ENCODE results near the gene SPIN3.
"Not testable (repeated sequence)": the region's sequence is repeated elsewhere in the genome, so short reads cannot be mapped to it uniquely, and the experiment has no call there.

The SPIN3 gene

GRCh38 chrX:56995271-56995994, at the start of gene SPIN3:
Gene SPIN3, minus strand, starts transcription at chrX:56995541. Its CDS starts 594 bp downstream, at chrX:56994947.
- DNase-seq (ENCODE audit: low read depth), result peak; percentile 32

- DNase-seq (ENCODE audit: low read depth), result no peak
Measured at GRCh38 chrX:57044245-57044644, 48.9 kb upstream of the SPIN3 start.

DNA sequence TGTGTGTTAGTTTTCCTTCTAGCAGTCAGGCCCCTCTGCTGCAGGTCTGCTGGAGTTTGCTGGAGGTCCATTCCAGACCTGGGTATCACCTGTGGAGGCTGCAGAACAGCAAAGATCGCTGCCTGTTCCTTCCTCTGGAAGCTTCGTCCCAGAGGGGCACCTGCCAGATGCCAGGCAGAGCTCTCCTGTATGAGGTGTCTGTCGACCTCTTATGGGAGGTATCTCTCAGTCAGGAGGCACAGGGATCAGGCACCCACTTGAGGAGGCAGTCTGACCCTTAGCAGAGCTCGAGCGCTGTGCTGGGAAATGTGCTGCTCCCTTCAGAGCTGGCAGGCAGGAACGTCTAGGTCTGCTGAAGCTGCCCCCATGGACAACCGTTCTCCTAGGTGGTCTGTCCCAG, 41.9 kb upstream of the SPIN3 start:
- not testable (repeated sequence) for DNase-seq (ENCODE audit: low read depth)

DNA sequence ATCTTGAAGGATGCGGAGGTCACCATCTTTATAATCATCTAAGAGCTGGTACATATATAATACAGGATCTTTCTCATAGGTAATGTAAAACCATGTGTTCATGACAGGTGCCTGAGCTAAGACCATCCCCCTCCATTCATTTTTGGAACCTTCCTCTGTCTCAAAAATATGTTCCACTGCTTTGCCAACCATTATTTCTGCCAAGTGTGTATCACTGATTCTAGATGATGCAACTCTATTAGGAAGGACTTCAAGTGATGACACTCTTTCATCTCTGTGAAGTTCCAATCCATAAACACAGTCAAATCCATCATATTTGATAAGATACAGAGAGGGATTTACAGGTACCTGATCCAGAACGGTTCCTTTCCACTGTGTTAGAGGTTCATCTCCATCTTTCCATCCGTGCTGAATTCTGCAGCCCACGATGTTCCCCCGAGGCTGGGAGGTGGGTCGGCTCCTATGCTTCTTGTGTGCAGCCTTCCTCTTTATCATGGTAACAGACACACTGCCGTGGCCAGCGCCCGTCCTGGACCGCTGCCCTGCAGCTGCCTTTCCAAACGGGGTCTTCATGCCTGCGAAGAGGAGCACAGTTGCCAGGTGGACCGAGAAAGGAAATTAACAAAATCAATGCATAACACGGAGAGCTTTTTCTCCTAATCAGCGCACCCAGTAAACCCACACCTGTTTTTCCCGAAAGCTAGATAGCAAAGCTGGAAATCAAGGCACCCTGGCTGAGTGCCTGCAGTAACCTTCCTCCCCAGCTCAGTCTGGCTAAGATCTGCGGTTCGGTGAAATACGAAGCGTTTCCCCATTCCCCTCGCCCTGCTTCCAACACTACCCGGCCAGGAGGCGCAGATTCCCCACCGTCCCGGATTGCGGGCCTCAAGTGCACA, 718 bp downstream of the SPIN3 start:
- no peak for DNase-seq (ENCODE audit: low read depth)

GRCh38 chrX:56987741-56988140, 7.6 kb downstream of the SPIN3 start:
- DNase-seq (ENCODE audit: low read depth), result no peak

GRCh38 chrX:56986138-56986537, 9.2 kb downstream of the SPIN3 start:
- DNase-seq (ENCODE audit: low read depth), result no peak

DNA sequence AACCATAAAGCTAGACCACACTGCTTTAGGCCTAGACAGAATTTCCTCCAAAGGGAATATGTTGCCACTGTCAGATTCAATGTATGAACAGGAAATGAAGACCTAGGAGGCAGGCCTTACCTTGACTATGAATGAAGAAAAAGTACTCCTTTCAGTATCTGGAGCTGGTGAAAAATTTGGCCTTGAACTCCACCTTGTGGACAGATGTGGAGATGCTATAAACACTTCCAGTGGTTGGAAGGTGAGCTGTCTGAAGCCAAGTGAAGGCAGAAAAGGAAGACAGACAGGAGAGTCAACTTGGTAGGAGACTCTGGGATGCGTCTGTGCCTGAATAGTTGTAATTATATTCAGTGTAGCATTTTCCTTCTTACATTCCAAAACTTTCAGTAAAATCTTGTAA, 17.2 kb downstream of the SPIN3 start:
- peak; percentile 34 for DNase-seq (ENCODE audit: low read depth)

GRCh38 chrX:56975611-56976010, 19.7 kb downstream of the SPIN3 start:
- DNase-seq (ENCODE audit: low read depth), result no peak

DNA sequence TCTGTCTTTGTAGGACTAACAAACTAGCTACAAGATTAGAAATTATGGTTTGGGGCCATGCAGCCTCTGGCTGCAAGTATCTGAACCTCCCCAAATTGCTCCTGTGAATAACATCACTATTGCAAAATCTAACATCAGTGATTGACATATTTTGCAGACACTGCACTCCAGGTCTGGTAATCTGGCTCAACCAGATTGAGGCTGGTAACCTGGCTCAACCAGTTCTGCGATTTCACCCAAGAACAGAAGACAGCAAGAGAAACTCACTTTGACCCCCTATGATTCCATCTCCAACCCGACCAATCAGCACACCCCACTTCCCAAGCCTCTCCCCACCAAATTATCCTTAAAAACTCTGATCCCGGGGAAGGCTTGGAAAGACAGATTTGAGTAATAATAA, 20.9 kb downstream of the SPIN3 start:
- no peak for DNase-seq (ENCODE audit: low read depth)

DNA sequence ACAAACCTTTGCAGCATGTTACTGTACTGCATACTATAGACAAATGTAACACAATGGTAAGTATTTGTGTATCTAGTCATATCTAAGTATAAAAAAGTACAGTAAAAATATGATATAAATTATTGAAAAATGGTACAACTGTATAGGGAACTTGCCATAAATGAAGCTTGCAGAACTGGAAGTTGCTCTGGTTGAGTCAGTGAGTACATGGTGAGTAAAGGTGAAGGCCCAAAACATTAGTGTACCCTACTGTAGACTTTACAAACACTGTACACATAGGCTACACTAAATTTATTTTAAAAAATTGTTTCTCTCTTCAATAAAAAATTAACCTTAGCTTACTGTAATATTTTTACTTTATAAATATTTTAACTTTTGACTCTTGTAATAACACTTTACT, 25.8 kb downstream of the SPIN3 start:
- DNase-seq (ENCODE audit: low read depth), result no peak

DNA sequence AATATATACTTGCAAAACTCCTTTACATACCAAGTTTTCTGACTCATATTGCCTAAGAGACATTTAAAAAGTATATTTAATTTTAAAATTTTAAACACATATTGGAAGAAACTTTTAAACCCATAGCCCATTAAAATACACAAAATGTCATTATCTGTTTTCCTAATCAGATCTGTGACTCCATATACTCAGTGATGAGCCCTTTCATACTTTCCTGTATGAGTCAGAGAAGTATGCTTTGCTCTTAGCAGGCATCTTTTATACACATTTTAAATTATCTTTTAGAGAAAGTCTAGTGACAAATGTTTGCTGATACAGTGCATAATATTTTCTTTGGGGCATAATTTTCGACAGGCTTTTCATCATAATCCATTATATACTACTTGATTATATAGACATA, 26.4 kb downstream of the SPIN3 start:
- no peak for DNase-seq (ENCODE audit: low read depth)

GRCh38 chrX:56963377-56963776, 32.0 kb downstream of the SPIN3 start:
- no peak for DNase-seq (ENCODE audit: low read depth)

- DNase-seq (ENCODE audit: low read depth), result no peak
Measured at GRCh38 chrX:56947699-56948098, 47.6 kb downstream of the SPIN3 start.

DNA sequence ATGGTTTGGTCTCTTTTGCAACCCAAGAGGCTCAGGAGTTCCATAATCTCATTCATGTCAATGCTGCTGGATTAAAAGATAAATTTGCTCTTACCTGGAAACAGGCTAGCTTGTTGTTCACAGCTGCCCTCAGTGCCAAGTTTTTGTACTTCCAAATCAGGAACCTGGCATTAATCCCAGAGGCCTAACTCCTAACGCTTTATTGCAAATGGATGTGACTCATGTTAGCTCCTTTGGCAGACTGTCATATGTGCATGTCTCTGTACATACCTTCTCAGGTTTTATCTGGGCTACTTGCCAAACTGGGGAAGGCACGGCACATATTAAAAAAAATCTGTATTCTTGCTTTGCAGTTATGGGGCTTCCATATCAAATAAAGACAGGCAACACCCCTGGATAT, 49.1 kb downstream of the SPIN3 start:
- peak; percentile 25 for DNase-seq (ENCODE audit: low read depth)

DNA sequence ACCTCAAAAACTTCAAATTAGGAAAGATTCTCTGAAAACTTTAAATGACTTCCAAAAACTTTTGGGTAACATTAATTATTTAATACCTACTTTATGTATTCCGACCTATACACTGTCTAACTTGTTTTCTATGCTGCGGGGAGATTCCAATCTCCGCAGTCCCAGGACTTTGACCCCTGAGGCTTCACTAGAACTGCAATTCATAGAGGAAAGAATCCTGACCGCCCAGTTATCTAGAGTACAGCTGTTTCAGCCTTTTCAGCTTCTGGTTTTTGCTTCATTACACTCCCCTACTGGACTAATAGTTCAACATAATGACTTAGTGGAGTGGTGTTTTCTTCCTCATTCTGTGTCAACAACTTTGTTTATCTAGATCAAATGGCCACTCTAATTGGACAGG, 50.1 kb downstream of the SPIN3 start:
- not testable (repeated sequence) for DNase-seq (ENCODE audit: low read depth)

DNA sequence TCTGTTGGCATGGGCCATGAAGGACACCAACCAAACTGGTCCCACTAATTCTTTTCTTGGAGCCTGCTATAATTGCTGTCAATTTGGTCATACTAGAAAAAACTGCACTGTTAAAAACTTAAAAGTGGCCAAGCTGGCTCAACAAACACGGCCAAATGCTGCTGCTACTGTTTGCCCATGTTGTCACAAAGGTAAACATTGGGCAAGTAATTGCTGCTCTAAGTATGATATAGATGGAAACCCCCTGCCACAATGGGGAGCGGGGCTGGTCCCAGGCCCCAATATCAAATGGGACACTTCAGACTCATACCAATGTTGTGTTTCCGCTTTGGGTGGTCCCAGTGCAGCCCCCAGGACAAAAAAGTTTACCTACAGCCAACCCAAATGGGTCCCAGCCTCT, 52.1 kb downstream of the SPIN3 start:
- no peak for DNase-seq (ENCODE audit: low read depth)
